Measurements from ENCODE around the gene GNPAT. TPM values are rescaled to one million over a fixed set of nuclear protein-coding genes. Genes with fewer than 3 reads are reported as not detected.
"Not testable (repeated sequence)": the region's sequence is repeated elsewhere in the genome, so short reads cannot be mapped to it uniquely, and the experiment has no call there.

Gene GNPAT
- total and polyA plus RNA-seq, 2 of the 4 experiments (the other 2 are of a cell fraction), result 17.2 to 36.0 TPM

GRCh38 chr1:231212301-231212700 is 28.7 kb upstream of the GNPAT start:
- H3K36me3 ChIP-seq (ENCODE audit: control insufficient read depth, insufficient read depth, low read length); H3K9me1 ChIP-seq (ENCODE audit: insufficient read depth, low read length); H3K14ac ChIP-seq (replicated peaks; ENCODE audit: low read depth, low read length); H3K4me2 ChIP-seq (ENCODE audit: low read depth, low read length); dilution Hi-C loops (cut with HindIII; ENCODE audit: low sequenced_read_pairs, unreplicated experiment); H2AK9ac ChIP-seq (replicated peaks; ENCODE audit: low read depth, low read length, poor library complexity); H3K18ac ChIP-seq (ENCODE audit: low read depth, low read length); H4K20me1 ChIP-seq (ENCODE audit: insufficient read depth, low read length); H4K5ac ChIP-seq (ENCODE audit: low read depth, low read length); H3K9me3 ChIP-seq (ENCODE audit: control insufficient read depth, insufficient read depth, low read length); DNase-seq; H2AK5ac ChIP-seq (ENCODE audit: low read depth, low read length); H2BK15ac ChIP-seq (ENCODE audit: low read depth, low read length); H2BK20ac ChIP-seq (ENCODE audit: low read depth, low read length); H3K27ac ChIP-seq (ENCODE audit: insufficient read depth, low read length); H2AFZ ChIP-seq (replicated peaks; ENCODE audit: low read length, poor library complexity); BruUV-seq (replicated peaks); ATAC-seq (ENCODE audit: low read depth); H2BK5ac ChIP-seq (ENCODE audit: low read depth, low read length, poor library complexity, severe bottlenecking); H2BK120ac ChIP-seq (ENCODE audit: low read depth, low read length); H3K4me3 ChIP-seq (ENCODE audit: insufficient read depth, low read depth, low read length); H4K91ac ChIP-seq (ENCODE audit: insufficient read depth, low read depth, low read length); H3K79me1 ChIP-seq (ENCODE audit: low read depth in 1 of 2, low read length in 2 of 2); H3K4me1 ChIP-seq (ENCODE audit: control insufficient read depth, insufficient read depth, low read length); POLR2A ChIA-PET (ENCODE audit: unreplicated experiment); H3K23ac ChIP-seq (ENCODE audit: low read depth, low read length); H3K4ac ChIP-seq (ENCODE audit: low read depth, low read length); H3K56ac ChIP-seq (ENCODE audit: extremely low read depth, insufficient read depth, low read length); H3K9ac ChIP-seq (ENCODE audit: low read depth, low read length); H4K8ac ChIP-seq (ENCODE audit: low read depth in 2 of 2, low read length in 2 of 2); CTCF ChIA-PET: not testable (repeated sequence)
- in situ Hi-C loops (cut with MboI; ENCODE audit: low sequenced_read_pairs) (loop anchor here (5.0 kb wide), 2 partner anchors 295 to 415 kb away; no protein-coding TSS in a partner anchor), intact Hi-C loops (cut with micrococcal nuclease) (loop anchor here (5.0 kb wide), 2 partner anchors 220 to 570 kb away; partner anchors contain the start of gene COG2)
- peaks cover 28% of the 10 kb centered on the region for H3K27me3 ChIP-seq (ENCODE audit: control insufficient read depth, insufficient read depth, low read length)
- WGBS, 2 experiments (ENCODE audit: extremely low coverage in 2 of 2, insufficient read length in 1 of 2), result no CpG with 5 or more reads among the region's 5 CpGs
